HG03108 (cell line): Measurements from ENCODE around the gene FBXL15.

ENCODE experiments used
- ATAC-seq: cut with Tn5 transposase; IDR thresholded peaks from one replicate; pipeline ENCODE4 v1.9.1; 2021; ENCODE audit warnings: moderate library complexity; ENCODE audit not compliant: unreplicated experiment

FBXL15 gene

DNA sequence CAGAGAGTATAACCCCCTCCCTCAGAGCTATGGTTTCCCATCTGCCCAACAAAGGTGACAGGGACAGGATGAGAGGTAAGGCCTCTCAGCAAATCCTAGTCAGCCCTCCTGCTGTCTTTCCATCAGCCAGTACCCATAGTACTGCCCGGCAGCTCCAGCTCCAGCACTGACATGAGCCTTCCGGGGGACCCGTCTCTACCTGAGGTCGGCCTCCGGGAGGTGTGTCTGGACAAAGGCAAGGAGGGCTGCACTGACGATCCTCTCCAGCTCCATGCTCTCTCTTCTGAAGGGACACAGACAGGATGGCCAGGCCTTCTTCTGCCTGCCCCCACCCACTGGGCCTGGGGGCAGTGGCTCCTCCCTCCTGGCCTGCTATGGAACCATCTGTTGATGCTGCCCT is 4.3 kb downstream of the FBXL15 start:
- no peak for ATAC-seq

- no peak for ATAC-seq
These were observed 4.8 kb downstream of the FBXL15 start for GRCh38 chr10:102425444-102425843.

- ATAC-seq, result no peak
These were observed 6.2 kb downstream of the FBXL15 start for GRCh38 chr10:102426803-102427287.

DNA sequence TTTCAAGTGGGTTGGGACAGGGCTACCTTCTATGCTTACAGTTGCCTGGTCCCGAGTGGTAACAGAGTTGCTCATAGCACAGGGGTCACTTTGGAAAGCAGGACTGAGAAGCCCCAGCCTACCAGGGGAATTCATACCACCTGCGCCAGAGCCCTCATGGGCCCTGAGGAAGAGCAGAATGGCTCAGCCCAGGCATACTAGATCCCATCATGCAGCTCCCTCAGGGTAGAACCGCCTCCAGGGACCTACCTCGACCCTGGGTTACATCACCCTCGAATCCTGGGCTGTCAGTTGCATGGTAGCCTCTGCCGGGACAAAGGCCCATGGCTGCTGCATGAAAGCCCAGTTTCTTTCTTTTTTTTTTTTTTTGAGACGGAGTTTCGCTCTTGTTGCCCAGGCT is 8.8 kb downstream of the FBXL15 start:
- ATAC-seq, result no peak

DNA sequence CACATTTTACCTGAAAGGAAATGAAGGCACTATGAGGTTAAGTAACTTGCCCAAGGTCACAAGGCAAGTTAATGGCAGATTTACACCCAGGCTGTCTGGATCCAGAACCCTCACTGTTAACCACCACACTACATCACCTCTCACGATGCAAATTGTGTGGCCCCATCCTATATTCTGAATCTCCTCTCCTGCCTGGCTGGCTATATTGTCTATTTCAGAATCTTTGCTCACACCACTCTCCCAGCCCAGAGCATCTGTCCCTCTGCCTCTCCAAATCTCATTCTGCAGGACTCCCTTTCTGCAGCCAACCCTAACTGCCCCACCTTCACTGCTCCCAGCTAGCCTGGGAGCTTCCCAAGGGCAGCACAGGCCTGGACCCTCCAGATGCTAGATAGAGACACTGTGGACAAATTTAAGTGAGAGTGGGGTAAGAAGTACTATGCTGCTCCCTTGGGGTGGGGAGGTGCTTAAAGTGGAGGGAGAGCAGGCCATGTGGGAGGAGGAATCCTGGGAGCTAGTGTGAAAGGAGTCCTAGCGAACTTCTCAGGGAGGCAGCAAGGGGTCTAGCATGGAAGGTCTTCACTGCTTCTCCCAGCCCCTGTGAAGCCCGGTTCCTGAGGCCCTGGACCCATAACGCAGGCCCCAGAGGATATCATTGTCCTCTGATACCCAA is 11.0 kb downstream of the FBXL15 start:
- ATAC-seq, result no peak

- ATAC-seq, result peak; percentile 93
These were observed 11.7 kb downstream of the FBXL15 start, which contains the start of gene CUEDC2 for GRCh38 chr10:102432162-102432950. TSS of gene CUEDC2 (minus strand) at chr10:102432574. CDS start at chr10:102425188, 7,386 bp downstream.

GRCh38 chr10:102433619-102434046 is 13.0 kb downstream of the FBXL15 start:
- no peak for ATAC-seq

- no peak for ATAC-seq
These were observed 13.9 kb downstream of the FBXL15 start for GRCh38 chr10:102434394-102435132.

DNA sequence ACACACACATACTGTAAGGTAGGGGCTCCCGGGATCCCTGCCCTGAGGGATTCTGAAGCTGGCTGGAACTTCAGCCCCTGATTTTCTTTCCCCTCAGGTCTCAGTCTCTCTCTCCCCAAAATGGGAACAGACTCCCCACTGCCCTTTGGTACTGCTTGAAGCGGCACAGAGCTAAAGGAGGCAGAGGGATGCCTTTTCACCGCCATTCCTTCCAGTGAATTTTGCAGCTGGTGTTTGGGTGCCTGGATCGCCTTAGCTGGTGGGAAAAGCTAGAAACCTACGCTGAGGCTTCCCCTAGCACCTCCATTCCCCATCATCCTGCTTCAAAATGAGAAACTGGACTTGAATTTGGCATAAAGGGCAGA is 14.5 kb downstream of the FBXL15 start:
- ATAC-seq, result no peak

DNA sequence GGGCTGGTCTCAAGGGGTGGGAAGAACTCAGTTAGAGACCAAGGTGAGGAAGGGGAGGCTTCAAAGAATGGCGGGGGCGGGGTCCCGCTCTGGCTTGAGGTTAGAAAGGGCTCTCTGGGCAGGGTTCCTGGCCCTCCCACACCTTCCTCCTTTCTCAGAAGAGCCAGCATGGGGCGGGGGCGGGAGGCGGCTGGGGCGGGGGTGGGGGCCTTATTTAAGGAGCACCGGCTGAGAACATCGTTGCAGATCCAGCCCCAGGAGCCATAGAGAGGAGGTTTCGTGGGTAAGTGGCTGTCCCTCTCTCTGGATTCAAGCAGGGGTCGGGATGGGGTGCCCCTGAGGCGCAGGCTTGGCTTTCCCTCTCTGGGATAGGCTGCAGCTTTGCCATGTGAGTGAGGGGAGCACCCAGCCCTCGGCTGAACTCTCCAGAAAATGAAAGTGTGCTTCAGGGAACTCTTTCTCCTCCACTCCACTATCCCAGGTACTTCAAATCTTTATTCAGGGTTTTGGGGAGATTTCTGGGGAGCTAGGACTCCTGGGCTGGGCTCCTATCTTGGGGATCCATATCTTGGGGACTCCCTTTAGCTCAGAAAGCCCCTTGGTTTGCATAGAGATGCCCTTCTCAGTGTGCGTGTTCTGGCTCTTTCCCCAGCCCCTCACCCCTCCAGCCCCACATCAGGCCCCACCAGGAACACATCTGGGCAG is 15.0 kb downstream of the FBXL15 start:
- ATAC-seq, result no peak

GRCh38 chr10:102436312-102436711 is 15.7 kb downstream of the FBXL15 start:
- no peak for ATAC-seq

DNA sequence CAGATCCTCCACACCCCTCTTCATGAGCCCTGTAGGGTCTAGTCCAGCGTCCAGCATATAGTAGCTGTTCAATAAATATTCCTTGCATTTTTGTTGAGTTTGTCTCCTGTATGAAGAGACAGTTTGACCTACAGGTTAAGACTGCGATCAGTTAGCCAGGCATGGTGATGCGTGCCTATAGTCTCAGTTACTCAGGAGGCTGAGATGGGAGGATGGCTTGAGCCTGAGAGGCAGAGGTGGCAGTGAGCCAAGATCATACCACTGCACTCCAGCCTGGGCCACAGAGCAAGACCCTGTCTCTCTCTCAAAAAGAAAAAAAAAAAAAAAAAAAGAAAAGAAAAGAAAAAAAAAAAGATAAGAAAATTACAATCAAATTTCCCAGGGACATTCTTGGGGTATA is 16.9 kb downstream of the FBXL15 start:
- no peak for ATAC-seq

DNA sequence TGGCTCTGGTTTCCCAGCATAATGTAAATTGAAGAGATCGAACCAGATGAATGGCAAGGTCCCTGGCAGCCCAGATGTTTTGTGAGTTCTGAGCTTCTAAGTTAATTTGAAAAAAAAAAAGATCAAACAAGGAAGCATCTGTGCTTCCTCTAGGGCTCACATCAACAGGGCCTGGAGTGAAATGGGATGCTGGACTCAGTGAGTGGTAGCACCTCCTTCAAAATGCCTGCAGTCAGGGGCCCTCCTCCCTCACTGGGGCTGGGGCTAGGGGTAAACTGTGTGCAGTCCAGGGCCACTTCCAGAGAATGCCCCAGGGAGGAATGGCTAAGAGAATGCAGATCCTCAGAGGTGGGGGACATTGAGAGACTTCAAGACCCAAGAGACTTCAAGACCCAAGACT is 17.7 kb downstream of the FBXL15 start:
- ATAC-seq, result no peak

GRCh38 chr10:102444851-102445250 is 24.2 kb downstream of the FBXL15 start:
- no peak for ATAC-seq

DNA sequence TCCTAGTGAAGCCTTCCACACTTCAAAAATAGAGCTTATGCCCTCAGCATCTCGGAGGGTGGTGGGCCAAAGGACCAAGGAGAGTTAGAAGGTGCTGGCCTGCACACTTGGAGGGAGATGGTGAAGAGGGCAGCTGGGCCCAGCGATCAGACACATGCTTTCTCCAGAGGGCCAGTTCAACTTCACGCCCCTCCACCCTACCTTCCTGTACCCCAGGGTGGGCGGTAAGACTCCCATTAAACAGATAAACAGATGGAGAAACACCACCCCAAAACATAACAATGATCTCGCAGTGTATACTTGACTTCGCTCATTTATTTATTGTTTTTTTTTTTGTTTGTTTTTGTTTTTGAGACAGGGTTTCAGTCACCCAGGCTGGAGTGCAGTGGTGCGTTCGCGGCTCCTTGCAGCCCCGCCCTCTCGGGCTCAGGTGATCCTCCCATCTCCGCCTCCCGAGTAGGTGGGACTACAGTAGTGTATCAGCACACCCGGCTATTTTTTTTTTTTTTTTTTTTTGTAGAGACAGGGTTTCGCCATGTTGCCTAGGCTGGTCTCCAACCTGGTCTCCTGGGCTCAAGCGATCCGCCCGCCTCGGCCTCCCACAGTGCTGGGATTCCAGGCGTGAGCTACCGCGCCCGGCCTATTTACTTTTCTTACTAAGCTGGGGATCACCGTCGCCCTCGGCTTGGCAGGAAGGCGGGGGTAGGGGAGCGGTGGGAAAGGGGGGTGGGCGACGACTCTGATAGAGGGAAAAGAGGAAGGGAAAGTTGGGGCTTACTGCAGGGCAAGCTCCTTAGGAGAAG is 28.9 kb downstream of the FBXL15 start:
- peak; percentile 59 for ATAC-seq

DNA sequence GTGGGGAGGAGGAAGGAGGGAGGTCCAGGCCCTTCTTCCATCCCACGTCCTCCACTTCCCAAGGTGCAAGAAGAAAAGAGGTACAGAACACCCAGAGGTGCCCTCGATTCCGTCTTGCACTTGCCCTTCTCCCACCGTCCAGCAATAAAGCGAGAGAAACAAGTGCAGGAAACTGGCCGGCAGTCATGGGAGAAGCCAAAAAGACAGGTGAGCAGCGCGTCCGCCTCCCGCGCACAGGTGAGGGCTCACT is 29.4 kb downstream of the FBXL15 start:
- ATAC-seq, result no peak

DNA sequence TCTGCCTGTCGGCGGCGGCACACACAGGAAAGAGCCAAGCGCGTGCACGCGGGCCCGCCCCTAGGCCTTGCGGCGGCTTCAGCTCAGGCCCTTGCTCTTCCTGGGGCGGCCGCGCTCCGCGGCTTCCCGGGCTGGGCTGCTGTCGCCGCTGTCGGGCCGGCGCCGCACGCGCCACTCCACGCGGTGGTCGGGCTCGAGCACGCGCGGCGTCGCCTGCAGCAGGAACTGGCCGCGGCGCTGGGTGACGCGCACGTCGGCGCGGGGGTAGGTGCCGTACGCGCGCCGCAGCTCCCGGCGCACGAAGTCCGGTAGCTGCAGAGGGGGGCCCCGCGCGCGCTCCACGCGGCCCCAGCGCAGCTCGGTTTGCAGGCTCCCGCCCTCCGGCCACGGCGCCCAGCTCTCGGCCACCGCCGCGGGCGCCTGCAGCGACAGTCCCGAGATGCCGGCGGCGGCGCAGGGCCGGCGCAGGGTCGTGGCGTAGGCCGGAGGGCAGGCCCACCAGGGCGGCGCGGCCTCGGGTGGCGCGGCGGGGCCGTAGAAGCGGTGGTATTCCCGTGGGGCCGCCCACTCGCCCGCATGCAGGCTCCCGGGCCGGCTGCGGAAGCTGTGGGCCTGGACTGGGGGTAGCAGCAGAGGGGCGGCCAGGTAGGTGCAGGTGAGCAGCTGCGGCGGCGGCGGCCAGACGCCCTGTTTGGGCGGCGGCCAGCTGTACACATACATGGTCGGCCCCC is 29.9 kb downstream of the FBXL15 start:
- ATAC-seq, result peak; percentile 70

DNA sequence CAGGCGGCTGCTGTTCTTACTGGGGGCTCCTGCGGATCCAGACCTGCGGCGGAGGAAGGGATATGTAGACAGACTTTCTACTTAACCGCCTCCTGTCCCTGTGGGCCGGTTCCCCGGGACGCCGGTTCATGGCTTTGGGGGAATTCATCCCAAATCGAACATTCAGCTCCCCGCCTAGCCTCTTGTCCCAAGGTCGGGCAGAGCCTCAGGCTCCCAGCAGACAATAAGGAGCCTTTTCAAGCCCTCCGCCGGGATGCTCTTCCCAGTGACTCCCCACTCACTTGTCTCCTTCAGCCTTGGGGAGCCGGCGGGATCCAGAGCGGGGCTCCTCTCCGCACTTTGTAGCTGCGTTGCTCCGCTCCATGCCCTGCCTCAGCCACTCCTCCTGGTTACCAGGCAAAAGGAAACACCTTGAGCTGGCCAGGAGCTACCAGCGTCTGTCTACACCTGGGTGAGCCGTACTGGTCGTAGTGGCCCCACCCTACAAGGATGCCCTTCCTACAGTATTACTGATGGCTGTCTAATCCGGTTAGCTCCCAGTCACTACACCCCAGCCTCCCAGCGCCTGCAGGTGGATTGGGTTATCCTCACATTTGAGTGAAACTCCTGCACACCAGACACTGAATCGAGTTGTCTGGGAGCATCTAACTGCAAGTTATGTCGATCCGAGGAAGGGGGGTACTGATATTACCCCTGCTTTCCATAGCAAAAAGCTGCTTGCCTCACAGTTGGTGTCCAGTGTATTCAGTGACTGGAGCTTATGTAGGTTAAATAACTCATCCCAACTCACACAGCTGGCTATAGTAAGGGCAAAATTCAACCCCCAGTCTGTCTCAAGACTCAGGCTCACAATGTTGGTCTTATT is 30.7 kb downstream of the FBXL15 start, which contains the start of gene C10orf95:
Gene C10orf95 (minus strand): TSS at position 439 of the 865 bp plus-strand sequence. CDS start 450 bp downstream, outside the sequence.
- ATAC-seq, result no peak
